RKO (cell line): ENCODE data around the gene GRIN2A.

Experiments used
- DNase-seq: peaks from one replicate; pipeline ENCODE4 v3.0.0-alpha.2; 2016; ENCODE audit warnings: low spot score

The GRIN2A gene

DNA sequence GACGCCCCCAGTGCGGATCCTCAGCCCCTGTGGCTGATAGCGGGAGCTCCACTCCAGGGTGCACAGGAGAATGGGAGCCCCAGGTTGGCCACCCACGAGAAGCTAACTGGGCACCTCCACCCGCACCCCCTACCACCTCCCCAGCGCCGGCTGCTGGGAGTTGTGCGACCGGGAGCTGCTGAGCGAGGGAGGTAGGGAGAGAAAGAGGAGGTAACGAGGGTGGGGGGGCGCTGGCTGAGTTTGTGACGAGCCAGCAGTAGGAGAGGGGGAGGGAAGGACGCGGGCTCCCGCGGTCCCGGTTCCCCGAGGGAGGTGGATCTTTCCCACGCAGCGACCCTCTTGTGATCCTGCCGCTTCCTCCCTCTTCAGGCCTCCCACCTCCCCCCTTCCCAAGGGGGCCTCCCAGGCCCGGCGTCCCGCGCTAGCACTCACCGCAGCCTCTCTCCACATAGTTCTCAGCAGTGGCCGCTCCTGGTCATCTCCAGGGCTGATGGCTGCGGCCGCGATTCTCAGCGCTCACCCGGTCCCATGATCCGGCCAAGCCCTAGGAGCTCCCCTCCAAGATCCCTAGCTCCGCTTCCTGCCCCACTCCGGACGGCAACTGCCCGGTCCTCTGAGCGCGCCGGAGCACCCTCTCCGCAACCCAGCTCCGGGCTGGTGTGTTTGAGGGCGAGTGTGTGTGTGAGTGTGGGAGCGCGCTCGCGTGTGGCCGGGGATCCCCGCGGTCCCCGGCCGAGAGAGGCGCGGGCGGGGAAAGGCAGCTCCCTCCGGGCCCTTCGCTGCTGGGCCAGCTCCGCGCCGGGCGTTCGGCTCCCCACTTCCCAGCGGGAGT, at the start of gene GRIN2A:
GRIN2A (minus strand) TSS at position 207 of the 832 bp plus-strand sequence. CDS start 2,017 bp downstream, outside the sequence.
- no peak for DNase-seq

GRCh38 chr16:10231563-10231962, 49.3 kb upstream of the GRIN2A start:
- DNase-seq = no peak

GRCh38 chr16:10228779-10229178, 46.6 kb upstream of the GRIN2A start:
- DNase-seq = no peak

DNA sequence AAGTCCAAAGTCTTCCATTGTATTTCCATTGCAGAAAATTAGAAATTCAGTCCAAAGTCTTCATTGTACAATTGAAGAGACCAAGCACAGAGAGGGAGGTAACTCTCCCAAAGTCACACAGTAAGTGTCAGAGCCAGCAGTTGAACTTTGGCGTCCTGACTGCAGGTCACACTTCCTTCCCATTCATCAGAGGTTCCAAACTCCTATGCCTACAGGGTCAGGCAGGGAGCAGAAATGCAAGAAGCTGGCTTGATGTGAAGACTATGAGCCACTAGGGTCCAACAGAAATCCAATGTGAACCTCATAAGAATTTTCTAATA, 44.7 kb upstream of the GRIN2A start:
- no peak for DNase-seq

DNA sequence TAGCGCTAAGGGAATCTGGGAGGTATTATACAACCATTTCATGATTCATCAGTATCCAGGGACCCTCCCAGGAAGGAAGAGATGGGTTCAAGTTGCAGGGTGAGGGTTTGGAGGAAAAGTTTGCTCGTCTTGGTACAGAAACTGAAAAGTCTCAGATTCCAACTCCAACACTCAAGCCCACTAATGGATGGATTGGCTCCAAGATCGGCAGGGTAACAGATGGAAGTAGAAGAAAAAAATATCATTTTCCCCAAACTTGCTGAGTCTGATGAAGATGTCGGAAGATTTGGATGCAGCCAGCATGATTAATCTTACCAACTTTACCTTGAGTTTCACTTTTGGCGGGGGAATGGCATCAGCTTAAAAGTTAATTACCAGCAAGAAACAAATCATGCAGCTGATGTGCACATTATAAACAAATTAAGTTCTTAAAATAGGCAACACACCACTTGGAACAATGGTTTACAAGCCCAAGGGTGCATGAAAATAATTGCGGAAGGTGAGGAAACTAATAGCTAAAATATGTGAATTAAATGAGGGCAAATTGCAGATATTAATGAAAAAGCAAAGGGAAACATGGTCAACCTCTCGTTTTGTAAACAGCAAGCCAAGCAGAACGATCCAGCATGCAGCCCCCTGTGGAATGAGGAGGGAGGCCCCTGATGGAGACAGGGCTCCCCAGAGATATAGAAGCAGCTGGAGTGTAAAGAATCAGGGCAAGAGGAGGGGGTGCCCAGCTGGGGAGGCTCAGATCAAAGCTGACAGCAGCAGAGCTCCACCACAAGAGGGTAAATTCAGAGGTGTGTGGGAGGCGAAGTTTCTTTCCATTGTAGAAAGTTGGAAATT, 44.1 kb upstream of the GRIN2A start:
- no peak for DNase-seq

DNA sequence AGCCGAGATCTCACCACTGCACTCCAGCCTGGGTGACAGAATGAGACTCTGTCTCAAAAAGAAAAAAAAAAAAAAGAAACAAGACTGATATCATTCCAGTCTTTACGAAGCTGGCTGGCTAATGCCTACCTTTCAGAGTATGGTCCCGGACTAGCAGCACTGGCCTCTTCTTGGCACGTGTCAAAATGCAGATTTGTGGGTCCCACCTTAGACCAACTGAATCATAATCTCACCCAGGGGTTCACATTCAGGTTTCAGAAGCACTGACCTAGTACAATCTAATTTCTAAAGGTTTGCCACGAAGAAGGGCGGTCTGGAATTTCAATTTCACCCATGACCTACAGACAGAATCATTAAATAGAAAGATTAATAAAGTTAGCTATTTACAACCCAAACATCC, 43.4 kb upstream of the GRIN2A start:
- DNase-seq = no peak

- no peak for DNase-seq
Measured at GRCh38 chr16:10224850-10225249, 42.6 kb upstream of the GRIN2A start.

DNA sequence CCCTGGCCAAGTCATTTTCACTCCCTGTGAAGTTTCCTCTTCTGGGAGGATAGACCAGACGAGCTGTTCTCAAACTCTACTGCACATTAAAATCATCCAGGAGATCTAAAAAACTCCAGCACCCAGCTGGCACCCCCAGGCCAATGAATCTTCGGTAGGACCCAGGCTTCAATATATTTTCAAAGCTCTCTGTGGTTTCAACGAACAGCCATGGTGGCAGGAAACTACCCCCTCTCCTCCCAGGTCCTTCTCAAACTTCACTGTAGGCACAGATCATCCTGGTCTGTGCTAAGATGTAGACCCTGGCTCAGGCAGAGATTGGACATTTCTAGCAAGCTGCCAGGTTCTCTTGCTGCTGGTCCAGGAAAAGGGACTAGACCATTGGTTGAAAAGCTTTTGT, 38.7 kb upstream of the GRIN2A start:
- DNase-seq = no peak

- no peak for DNase-seq
Measured at GRCh38 chr16:10219742-10220141, 37.5 kb upstream of the GRIN2A start.

DNA sequence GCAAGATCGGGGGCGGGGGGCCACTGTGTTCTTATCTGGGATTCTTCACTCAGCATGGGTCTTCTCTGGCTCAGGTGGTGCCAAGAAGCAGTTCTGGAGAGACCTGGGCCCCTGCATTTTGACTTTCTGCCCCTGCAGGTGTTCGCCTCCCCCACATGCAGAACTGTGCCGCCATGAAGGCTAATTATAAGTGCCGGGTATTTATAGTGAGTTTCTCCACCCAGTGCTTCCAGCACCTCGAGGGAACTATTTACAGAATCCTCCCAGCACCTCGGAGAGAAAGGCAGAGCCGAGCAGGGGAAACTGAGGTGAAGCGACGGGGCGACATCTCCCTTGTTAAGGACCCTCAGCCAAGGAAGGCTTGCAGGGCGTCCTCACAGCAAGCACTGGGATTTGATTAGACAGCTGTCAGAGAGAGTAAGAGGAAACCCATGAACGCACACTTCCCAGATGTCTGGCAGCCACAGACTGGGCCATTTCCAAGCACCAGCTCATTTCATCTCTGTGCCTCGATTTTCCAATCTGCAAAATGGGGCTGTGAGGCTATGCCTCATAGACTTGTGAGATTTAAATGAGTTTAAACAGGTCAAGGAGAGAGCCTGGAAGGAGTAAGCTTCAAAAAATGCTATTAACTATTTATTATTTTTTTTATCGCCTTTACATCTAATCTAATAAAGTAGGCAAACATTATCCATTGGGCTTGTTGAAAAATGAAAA, 36.4 kb upstream of the GRIN2A start:
- DNase-seq = no peak

- no peak for DNase-seq
Measured at GRCh38 chr16:10213748-10214147, 31.5 kb upstream of the GRIN2A start.

GRCh38 chr16:10210944-10211343, 28.7 kb upstream of the GRIN2A start:
- no peak for DNase-seq

DNA sequence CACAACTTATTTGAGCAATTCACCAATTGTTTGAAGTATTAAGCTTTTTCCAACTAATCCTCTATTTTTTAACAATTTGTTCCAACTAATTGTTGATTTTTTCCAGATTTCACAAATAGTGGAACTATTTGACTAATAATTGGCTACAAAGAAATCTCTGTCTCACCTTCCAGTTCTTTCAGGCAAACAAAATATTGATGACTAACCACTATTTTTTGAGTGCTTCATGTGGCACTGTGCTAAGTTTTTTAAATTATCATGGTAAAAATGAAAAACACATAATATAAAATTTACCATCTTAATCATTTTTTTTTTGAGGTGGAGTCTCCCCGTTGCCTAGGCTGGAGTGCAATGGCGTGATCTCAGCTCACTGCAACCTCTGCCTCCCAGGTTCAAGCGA, 24.6 kb upstream of the GRIN2A start:
- no peak for DNase-seq

DNA sequence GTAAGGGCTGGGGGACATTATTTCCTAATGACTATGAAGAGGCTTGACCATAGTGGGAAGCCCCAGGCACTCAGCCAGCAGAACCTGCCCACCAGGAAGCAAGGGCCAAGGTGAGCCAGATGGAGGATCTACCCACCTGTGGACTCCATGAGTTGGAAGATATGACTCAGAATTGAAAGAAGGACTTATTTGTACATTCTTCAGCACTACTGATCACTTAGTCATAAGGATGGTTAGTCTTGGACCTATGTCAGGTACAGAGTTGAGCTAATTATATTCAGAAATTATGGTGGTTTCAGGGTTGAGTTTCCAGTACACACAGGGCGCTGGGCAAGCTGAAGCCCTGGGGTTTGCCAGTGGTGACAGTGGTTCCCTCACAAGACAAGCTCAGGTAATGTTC, 24.0 kb upstream of the GRIN2A start:
- DNase-seq = no peak

- DNase-seq = no peak
Measured at GRCh38 chr16:10205688-10206087, 23.5 kb upstream of the GRIN2A start.

DNA sequence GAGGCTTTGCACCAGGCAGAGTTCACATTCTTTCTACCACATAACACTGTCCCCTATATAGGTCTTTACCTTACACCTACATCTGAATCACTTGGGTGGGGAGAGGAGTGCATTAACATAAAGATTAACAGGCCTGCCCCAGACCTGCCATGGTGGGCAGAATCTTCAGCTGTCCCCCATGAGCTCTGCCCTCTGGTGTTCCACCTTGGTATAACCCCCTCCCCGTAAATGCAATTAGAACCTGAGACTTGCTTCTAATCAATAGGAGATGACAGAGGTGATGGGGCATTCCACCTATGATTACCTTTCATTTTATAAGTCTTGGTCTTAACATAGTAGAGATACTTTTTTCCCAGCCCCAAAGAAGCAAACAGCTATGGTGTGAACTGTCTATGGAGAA, 20.4 kb upstream of the GRIN2A start:
- no peak for DNase-seq

GRCh38 chr16:10200637-10201586, 18.7 kb upstream of the GRIN2A start:
- DNase-seq = no peak

DNA sequence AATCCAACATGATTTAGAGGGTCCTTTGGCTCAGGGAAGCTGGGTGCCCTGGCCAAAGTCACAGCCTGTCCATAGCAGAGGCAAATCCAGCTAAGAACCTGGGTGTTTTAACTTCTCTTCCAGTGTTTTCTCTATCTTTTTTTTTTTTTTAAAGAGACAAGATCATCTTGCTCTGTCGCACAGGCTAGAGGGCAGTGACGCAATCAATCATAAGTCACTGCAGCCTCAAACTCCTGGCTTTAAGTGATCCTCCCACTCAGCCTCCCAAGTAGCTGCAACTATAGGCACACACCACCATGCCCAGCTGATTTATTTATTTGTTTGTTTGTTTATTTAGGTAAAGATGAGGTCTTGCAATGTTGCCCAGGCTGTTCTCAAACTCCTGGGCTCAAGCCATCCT, 14.8 kb upstream of the GRIN2A start:
- no peak for DNase-seq

GRCh38 chr16:10191096-10191495, 8.9 kb upstream of the GRIN2A start:
- no peak for DNase-seq

GRCh38 chr16:10189861-10190390, 7.7 kb upstream of the GRIN2A start:
- DNase-seq = no peak

- DNase-seq = peak; percentile 56
Measured at GRCh38 chr16:10188236-10188635, 6.0 kb upstream of the GRIN2A start.
